Endothelial cell of umbilical vein (primary cell): ENCODE results near the gene LLGL2.

Source experiments
- CTCF ChIP-seq, 2 donors: IDR thresholded peaks; 1 replicate in 1 of 2; 2 replicates in 1 of 2; pipeline ENCODE4 v1.5.1; 2011; ENCODE audit warnings: low read length in 2 of 2, mild to moderate bottlenecking in 2 of 2, moderate library complexity in 2 of 2, control low read depth in 1 of 2, inconsistent platforms in 1 of 2, low read depth in 1 of 2; ENCODE audit not compliant: insufficient read depth in 1 of 2; ENCODE audit errors: extremely low read depth in 1 of 2
- JUN ChIP-seq: IDR thresholded peaks from 2 replicates; pipeline ENCODE4 v1.6.1; 2011; ENCODE audit warnings: borderline replicate concordance, low read depth; ENCODE audit not compliant: insufficient read length, insufficient read depth
- POLR2A ChIP-seq: IDR thresholded peaks from 2 replicates; pipeline ENCODE4 v1.6.1; 2012; ENCODE audit warnings: low read depth, mild to moderate bottlenecking, control low read depth, low read length

- no peak for TF ChIP-seq CTCF (IDR thresholded peaks at IDR 0.05; ENCODE audit: extremely low read depth in 1 of 2, insufficient read depth in 1 of 2, low read depth in 1 of 2, low read length in 2 of 2)
- no peak for TF ChIP-seq JUN
- no peak for TF ChIP-seq POLR2A
These were observed 33.8 kb upstream of the LLGL2 start for GRCh38 chr17:75491680-75492079.
